ENCODE results near the gene ANKK1. TPM values are rescaled to one million over a fixed set of nuclear protein-coding genes. Genes with fewer than 3 reads are reported as not detected.

The ANKK1 gene
- total RNA-seq, 1 donor from 2014 or later: not detected

- H3K27ac Mint-ChIP-seq (ENCODE audit: unreplicated experiment): peak overlapping the region; percentile 71
- DNase-seq (ENCODE audit: low read depth): peak; percentile 95
- no peaks in the 10 kb centered on the region for H4K20me1 ChIP-seq (ENCODE audit: insufficient read depth, low read length)
- H3K27me3 Mint-ChIP-seq (ENCODE audit: low read depth, unreplicated experiment): peaks cover 4% of the 10 kb centered on the region
- peaks cover 15% of the 10 kb centered on the region for H3K27me3 ChIP-seq (ENCODE audit: insufficient read depth, low read length)
- H3K9me3 ChIP-seq (ENCODE audit: insufficient read depth, low read depth, low read length): no peaks in the 10 kb centered on the region
- H3K9me3 Mint-ChIP-seq (ENCODE audit: unreplicated experiment): no peaks in the 10 kb centered on the region
- H3K36me3 ChIP-seq (ENCODE audit: insufficient read depth, low read length): no peaks in the 10 kb centered on the region
- H3K9ac ChIP-seq (ENCODE audit: low read length): no peak overlapping the region
- H3K4me2 ChIP-seq (ENCODE audit: low read length): peak overlapping the region; percentile 24
- H3K36me3 Mint-ChIP-seq (ENCODE audit: low read depth, unreplicated experiment): no peaks in the 10 kb centered on the region
- peaks cover 10% of the 10 kb centered on the region for H3K4me1 ChIP-seq (ENCODE audit: insufficient read depth, low read length)
- FAIRE-seq: peak; percentile 37
- peaks cover 13% of the 10 kb centered on the region for H3K4me1 Mint-ChIP-seq (ENCODE audit: low read depth, unreplicated experiment)
- no peaks in the 10 kb centered on the region for H3K79me2 ChIP-seq (ENCODE audit: insufficient read depth, low read length)
- no peak overlapping the region for H3K4me3 ChIP-seq (ENCODE audit: insufficient read depth, low read depth, low read length)
- TF ChIP-seq, protein P1, sequence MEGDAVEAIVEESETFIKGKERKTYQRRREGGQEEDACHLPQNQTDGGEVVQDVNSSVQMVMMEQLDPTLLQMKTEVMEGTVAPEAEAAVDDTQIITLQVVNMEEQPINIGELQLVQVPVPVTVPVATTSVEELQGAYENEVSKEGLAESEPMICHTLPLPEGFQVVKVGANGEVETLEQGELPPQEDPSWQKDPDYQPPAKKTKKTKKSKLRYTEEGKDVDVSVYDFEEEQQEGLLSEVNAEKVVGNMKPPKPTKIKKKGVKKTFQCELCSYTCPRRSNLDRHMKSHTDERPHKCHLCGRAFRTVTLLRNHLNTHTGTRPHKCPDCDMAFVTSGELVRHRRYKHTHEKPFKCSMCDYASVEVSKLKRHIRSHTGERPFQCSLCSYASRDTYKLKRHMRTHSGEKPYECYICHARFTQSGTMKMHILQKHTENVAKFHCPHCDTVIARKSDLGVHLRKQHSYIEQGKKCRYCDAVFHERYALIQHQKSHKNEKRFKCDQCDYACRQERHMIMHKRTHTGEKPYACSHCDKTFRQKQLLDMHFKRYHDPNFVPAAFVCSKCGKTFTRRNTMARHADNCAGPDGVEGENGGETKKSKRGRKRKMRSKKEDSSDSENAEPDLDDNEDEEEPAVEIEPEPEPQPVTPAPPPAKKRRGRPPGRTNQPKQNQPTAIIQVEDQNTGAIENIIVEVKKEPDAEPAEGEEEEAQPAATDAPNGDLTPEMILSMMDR (IDR thresholded peaks at IDR 0.05; ENCODE audit: insufficient read depth, low read depth, low read length): no peak
- no peak for TF ChIP-seq EZH2 (IDR thresholded peaks at IDR 0.05; ENCODE audit: insufficient read depth, low read length)
- H3K27ac ChIP-seq (ENCODE audit: low read depth, low read length): no peak overlapping the region
- no peak overlapping the region for H3K4me3 Mint-ChIP-seq (ENCODE audit: unreplicated experiment)
- H2AFZ ChIP-seq (ENCODE audit: low read depth, low read length): no peak overlapping the region
These were observed 3.0 kb upstream of the ANKK1 start for GRCh38 chr11:113384551-113384950.

DNA sequence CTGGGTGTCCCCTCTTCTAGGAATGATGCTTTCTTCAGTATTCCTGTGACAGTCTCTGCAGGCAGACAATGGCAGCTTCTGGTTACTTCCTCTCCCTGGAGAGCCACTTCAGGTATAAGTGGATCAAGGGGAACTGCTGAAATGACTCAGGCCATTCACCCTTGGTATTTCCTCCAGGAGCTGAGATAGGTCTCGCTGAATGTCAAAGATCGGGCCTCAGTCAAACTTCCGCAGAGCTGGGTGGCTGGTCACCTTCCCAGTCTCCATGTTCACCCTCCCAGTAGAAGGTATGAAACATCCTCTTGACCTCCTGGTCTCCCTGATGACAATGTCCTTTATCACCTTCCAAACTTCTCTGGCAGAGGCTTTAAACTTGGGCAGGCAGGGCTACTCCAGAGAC is 1.8 kb upstream of the ANKK1 start:
- no peaks in the 10 kb centered on the region for H3K79me2 ChIP-seq (ENCODE audit: insufficient read depth, low read length)
- H3K27me3 ChIP-seq (ENCODE audit: insufficient read depth, low read length): peaks cover 19% of the 10 kb centered on the region
- no peaks in the 10 kb centered on the region for H3K36me3 ChIP-seq (ENCODE audit: insufficient read depth, low read length)
- H3K9ac ChIP-seq (ENCODE audit: low read length): no peak overlapping the region
- no peak for FAIRE-seq
- Mint-ChIP-seq H3K4me1 (ENCODE audit: low read depth, unreplicated experiment) (peaks cover 13% of the 10 kb centered on the region), H3K4me3 (ENCODE audit: unreplicated experiment) (no peak overlapping the region), H3K9me3 (ENCODE audit: unreplicated experiment) (no peaks in the 10 kb centered on the region), H3K36me3 (ENCODE audit: low read depth, unreplicated experiment) (no peaks in the 10 kb centered on the region), H3K27me3 (ENCODE audit: low read depth, unreplicated experiment) (peaks cover 4% of the 10 kb centered on the region), H3K27ac (ENCODE audit: unreplicated experiment) (peak overlapping the region; percentile 71)
- no peak overlapping the region for H3K27ac ChIP-seq (ENCODE audit: low read depth, low read length)
- H3K4me1 ChIP-seq (ENCODE audit: insufficient read depth, low read length): peaks cover 10% of the 10 kb centered on the region
- TF ChIP-seq, protein P1 (IDR thresholded peaks at IDR 0.05; ENCODE audit: insufficient read depth, low read depth, low read length): no peak
- no peak for TF ChIP-seq EZH2 (IDR thresholded peaks at IDR 0.05; ENCODE audit: insufficient read depth, low read length)
- no peak overlapping the region for H2AFZ ChIP-seq (ENCODE audit: low read depth, low read length)
- H3K4me3 ChIP-seq (ENCODE audit: insufficient read depth, low read depth, low read length): no peak overlapping the region
- no peak for DNase-seq (ENCODE audit: low read depth)
- H3K4me2 ChIP-seq (ENCODE audit: low read length): no peak overlapping the region
- no peaks in the 10 kb centered on the region for H4K20me1 ChIP-seq (ENCODE audit: insufficient read depth, low read length)
- H3K9me3 ChIP-seq (ENCODE audit: insufficient read depth, low read depth, low read length): no peaks in the 10 kb centered on the region

DNA sequence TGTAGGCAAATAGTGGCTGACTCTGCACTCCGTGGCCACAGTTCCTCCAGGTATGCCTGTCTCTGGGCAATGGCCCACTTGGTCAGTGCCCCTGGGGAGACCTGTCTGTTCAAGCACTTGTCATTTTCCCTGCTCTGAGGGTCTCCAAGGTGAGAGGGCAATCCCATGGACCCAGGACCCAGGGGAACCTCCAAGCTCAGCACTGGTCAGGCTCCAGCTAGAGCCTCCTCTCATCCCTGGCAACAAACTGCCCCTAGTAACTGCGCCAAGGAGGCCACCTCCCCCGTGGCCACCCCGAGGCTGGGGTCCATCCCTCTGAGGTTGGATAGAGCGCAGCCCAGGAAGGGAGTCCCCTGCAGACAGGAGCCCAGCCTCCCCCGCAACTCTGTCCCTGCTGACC is 713 bp upstream of the ANKK1 start:
- Histone ChIP-seq H3K4me3 (ENCODE audit: insufficient read depth, low read depth, low read length) (no peak overlapping the region), H3K79me2 (ENCODE audit: insufficient read depth, low read length) (no peaks in the 10 kb centered on the region), H4K20me1 (ENCODE audit: insufficient read depth, low read length) (no peaks in the 10 kb centered on the region), H3K4me2 (ENCODE audit: low read length) (no peak overlapping the region), H3K9me3 (ENCODE audit: insufficient read depth, low read depth, low read length) (no peaks in the 10 kb centered on the region), H3K27ac (ENCODE audit: low read depth, low read length) (no peak overlapping the region), H2AFZ (ENCODE audit: low read depth, low read length) (no peak overlapping the region), H3K36me3 (ENCODE audit: insufficient read depth, low read length) (no peaks in the 10 kb centered on the region), H3K27me3 (ENCODE audit: insufficient read depth, low read length) (peaks cover 19% of the 10 kb centered on the region), H3K4me1 (ENCODE audit: insufficient read depth, low read length) (peaks cover 10% of the 10 kb centered on the region), H3K9ac (ENCODE audit: low read length) (no peak overlapping the region)
- H3K4me1 Mint-ChIP-seq (ENCODE audit: low read depth, unreplicated experiment): peaks cover 13% of the 10 kb centered on the region
- H3K36me3 Mint-ChIP-seq (ENCODE audit: low read depth, unreplicated experiment): no peaks in the 10 kb centered on the region
- H3K4me3 Mint-ChIP-seq (ENCODE audit: unreplicated experiment): no peak overlapping the region
- peaks cover 4% of the 10 kb centered on the region for H3K27me3 Mint-ChIP-seq (ENCODE audit: low read depth, unreplicated experiment)
- H3K27ac Mint-ChIP-seq (ENCODE audit: unreplicated experiment): no peak overlapping the region
- FAIRE-seq: no peak
- no peak for DNase-seq (ENCODE audit: low read depth)
- H3K9me3 Mint-ChIP-seq (ENCODE audit: unreplicated experiment): no peaks in the 10 kb centered on the region
- no peak for TF ChIP-seq EZH2 (IDR thresholded peaks at IDR 0.05; ENCODE audit: insufficient read depth, low read length)
- TF ChIP-seq, protein P1 (IDR thresholded peaks at IDR 0.05; ENCODE audit: insufficient read depth, low read depth, low read length): no peak
